OCI-LY7 (cell line): ENCODE results near the gene SLC17A2.

ENCODE experiments used
- CTCF ChIP-seq: fragments of 200-600 bp; sonication (generic); conservative IDR thresholded peaks from 2 replicates; pipeline ENCODE4 v1.5.1; 2014; ENCODE audit warnings: mild to moderate bottlenecking, antibody characterized with exemption, low read length, moderate library complexity, mixed read lengths
- EZH2phosphoT487 ChIP-seq: fragments of 200-600 bp; sonication (generic); IDR thresholded peaks from 2 replicates; pipeline ENCODE4 v1.6.1; 2018; ENCODE audit warnings: low read depth, borderline replicate concordance, mild to moderate bottlenecking, mixed run types, antibody characterized with exemption, low read length, moderate library complexity, mixed read lengths

DNA sequence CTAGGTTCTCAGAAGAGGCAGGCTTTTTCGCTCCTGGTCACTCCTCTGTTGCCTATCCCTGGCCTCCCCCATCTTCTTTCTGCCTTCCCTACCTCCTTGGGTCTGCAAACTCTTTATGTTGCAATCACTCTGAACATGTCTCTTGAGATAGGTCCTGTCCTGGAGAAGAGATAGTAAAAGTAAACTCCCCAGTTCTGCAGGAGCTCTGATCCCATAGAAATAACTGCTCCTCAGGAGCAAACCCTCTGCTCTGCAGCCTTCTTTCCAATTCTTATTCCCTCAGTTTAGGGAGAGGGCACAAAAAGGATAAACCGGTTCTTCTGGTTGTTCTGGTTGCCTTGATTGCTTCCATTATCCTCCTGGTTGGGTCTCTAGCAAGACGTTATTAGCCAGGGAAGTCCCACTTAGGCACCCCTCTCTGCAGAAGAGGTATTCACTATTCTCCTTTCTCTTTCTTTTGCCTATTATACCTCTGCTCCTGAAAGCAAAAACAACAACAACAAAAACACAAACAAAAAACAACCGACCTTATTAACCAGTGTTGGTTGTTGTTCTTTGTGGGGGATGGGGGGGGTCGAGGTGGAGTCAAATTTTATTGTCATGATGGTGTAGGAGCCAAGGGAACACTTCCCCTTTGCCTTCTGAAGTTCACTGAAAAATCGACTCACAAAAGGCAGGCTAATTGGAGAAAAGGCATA, 33.1 kb upstream of the SLC17A2 start:
- TF ChIP-seq CTCF = no peak
- no peak for TF ChIP-seq EZH2phosphoT487
